NCI-H510A (cell line): ENCODE data around the gene GALNT9.

Experiments used
- DNase-seq: peaks from one replicate; lab custom pipeline; 2025; lab: John Stamatoyannopoulos, UW

Gene GALNT9

DNA sequence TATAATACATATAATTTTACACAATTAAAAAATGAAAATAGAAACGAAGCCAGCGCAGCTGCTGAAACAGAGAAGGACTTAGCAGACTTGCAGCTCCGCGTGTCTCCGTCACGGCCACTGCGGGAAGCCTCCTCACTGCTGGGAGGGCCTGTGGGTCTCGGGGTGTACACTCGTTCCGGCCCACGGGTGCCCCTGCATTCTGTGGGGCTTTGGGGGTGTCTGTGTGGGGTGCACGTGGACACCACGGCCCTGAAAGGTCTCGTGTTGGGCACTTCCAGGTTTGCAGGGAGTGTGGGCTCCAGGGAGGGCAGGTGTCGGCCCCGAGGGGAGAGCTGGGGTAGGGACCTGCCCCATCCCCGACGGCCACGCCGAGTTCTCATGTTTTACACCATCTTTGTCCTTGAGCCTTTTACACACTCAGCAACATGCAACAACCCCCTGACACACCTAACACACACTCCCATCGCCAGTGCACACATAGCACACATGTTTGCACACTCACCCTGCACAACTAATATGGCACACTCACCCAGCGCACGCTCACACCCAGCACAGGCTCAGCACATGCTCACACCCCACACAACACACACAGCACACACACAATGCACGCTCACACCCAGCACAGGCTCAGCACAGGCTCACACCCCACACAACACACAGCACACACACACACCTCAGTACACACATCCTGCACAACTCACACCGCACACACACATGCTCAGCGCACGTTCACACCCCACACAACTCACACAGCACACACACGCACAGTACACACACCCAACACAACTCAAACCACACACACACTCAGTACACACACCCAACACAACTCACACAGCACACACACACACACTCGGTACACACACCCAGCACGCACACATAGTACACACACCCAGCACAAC lies 148.5 kb downstream of the GALNT9 start:
- no peak for DNase-seq

DNA sequence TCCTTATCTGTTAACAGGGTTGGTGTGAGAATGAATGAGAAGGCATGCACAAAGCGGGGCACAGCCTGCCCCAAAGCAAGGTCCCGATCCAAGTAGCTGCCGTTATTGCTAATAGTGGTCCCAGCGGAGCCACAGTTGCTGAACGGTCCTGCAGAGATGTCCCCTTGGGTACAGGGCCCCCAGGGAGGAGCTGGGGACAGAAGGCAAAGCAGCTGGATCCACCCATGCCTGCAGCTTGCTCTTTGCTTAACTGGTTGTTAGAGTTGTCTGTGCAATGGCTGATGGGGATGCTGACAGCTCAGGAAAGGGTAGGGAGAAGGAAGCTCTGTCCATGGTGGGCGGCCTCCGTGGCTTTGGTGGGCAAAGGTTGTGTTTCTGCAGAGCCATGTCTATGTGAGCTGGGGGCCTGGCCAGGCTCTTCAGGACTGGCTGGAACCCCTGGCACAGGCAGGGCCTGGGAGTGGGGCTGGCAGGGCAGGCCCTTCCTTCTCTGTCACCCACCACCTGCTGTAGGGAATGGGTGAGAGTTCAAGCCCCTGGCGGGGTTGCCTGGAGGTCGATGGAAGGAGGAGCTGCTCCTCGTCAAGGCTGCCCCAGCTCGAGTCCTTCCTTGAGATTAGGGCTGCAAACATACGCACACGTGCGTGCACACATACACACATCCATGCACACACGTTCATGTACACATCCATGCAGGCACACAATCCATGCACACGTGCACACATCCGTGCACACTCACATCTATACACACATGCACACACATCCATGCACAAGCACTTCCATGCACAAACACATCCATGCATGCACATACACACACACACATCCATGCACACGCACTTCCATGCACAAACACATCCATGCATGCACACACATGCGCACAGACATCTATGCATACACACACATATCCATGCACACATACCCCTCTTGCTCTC lies 149.7 kb downstream of the GALNT9 start:
- no peak for DNase-seq

DNA sequence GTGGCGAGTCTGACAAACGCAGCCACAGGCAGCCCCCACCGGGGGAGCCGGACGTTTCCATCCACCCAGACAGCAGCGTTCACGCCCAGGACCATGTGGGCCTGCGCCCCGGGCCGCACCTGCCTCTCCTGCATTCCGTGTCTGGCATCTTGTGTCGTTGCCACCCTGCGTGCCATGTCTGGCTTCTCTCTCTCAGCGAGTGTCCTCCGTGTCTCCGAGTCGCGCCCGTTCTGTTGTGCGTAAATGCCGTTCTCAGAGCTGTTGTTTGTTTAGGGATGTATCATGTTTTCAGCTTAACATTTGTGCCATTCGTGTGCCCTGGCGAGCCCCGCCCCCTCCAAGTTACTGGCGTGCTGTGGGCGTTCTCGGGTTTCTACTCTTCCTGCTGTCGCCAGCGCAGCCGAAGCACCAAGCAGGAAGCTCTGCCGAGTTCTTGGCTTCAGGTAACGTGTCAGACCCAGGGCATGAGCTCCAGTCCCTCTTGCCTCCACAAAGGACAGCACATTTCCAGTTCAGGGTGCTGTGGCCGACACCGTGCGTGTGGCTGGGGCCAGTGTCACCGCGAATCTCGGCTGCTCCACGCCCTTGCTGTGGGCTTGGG lies 150.5 kb downstream of the GALNT9 start:
- DNase-seq: peak; percentile 34

- DNase-seq: no peak
Observed at GRCh38 chr12:132178316-132178715, 151.1 kb downstream of the GALNT9 start.

GRCh38 chr12:132176920-132177551 lies 152.4 kb downstream of the GALNT9 start:
- no peak for DNase-seq

DNA sequence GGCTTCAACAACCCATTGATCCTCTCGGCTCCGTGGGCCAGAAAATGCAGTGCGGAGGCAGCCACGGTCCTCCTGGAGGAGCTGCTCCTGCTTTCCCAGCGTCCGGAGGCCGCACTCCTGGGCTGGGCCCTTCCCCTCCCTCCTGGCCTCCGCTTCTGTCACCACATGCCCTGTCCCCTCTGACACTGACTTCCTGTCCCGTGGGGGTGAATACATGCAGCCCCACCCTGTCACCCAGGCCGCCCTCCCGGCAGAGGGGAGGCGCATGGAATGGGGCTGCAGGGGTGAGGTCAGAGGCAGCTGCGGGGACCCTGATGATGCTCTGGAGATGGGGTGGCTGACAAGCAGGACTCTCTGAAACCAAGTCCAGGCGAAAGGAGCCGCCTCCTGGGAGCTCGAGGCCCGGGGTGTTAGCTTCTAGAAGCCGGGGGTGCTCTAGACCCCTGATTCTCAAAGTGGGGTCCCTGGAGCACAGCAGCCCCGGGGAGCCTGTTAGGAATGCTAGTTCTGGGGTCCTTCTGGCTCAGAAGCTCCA lies 152.9 kb downstream of the GALNT9 start:
- DNase-seq: no peak

- no peak for DNase-seq
Observed at GRCh38 chr12:132175496-132176384, 153.6 kb downstream of the GALNT9 start.

GRCh38 chr12:132174839-132175490 lies 154.4 kb downstream of the GALNT9 start:
- no peak for DNase-seq

DNA sequence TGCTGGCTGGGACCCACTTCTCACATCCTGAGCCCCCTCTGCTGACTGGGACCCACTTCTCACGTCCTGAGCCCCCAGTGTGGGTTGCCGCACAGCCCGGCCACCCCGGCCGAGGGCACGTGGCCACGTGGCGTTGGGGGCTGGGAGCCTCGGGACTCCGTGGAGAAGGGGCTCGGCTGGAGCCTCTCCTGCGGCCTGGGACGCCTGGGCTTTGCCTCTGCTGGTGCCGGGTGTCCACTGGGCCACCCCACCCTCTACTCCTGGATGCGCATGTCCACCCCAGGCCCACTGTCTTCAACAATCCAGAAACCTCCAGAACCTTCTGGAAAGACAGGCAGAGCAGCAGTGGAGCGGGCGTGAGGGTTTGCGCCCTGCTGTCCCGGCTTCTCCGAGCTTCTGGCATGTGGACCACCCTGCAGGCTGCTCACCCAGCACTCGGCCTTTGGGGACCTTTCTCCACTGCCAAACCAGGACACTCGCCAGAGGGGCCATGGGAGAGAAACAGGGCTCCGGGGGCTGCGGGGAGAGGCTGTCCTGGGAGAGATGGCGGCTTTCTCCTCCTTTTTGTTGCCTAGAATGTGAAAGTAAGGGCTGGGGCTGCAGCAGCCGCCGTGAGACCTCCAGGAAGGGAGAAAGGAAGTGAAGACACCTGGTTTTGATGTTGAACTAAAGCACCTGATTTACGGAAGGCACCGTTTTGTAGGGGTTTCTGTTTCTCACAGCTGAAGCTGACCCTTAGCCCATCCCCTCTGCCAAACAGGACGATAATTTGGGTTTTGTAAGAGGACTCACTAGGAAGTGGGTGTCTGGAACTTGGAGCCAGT lies 155.2 kb downstream of the GALNT9 start:
- no peak for DNase-seq

GRCh38 chr12:132173135-132174014 lies 156.0 kb downstream of the GALNT9 start:
- no peak for DNase-seq

- DNase-seq: no peak
Observed at GRCh38 chr12:132172619-132173018, 156.8 kb downstream of the GALNT9 start.

DNA sequence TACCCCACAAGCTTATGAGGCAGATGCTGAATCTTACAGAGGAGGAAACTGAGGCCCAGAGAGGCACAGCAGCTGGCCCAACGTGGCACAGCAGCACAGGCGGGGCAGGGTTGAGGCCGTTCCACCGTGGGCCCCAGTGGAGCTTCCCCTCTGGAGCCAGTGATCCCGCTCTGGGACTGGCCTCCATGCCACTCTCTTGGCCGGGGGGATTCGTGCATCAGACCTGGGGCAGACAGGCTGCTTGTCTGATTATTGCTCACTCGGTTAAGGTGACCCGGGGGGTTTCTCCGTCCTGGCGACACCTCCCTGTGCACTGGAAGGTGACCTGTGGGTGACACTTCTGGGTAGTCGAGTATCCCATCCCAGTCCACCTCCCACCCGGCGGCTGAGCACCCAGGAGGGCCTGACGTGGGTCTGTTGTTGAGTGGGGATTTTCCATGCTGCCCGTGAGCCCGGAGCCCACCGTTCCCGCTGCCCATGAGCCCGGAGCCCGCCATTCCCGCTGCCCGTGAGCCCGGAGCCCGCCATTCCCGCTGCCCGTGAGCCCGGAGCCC lies 157.3 kb downstream of the GALNT9 start:
- DNase-seq: no peak

GRCh38 chr12:132171293-132171967 lies 158.0 kb downstream of the GALNT9 start:
- DNase-seq: no peak

DNA sequence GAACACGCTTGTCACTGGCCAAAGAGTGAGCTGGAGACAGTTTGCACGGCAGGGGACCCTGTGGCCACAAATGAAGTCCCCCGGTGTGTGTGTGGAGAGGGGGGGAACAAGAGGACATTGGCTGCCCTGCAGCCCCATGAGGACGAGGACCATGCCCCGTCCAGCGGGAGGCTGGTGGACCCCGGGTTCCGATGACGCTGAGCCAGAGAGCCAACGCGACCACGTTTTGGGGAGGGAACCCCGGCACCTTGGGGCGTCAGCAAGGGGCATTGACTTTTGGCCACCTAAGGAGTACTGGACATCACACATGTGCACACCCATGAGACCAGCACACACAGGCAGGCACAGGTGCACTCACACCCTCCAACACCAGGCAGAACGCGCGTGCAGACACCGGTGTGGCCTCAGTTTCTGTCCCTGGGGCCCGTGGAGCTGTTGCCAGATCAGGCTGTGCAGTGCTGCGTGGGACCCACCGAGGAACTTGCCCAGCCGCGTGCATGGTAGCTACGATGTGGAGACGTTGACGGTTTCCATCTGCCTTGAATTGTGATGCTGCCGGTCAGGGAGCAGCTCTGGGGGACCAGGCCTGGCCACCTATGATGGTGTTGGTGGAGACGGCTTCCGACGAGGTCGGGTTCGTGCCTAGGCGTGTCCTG lies 158.6 kb downstream of the GALNT9 start:
- DNase-seq: no peak

- DNase-seq: no peak
Observed at GRCh38 chr12:132170094-132170636, 159.2 kb downstream of the GALNT9 start.

DNA sequence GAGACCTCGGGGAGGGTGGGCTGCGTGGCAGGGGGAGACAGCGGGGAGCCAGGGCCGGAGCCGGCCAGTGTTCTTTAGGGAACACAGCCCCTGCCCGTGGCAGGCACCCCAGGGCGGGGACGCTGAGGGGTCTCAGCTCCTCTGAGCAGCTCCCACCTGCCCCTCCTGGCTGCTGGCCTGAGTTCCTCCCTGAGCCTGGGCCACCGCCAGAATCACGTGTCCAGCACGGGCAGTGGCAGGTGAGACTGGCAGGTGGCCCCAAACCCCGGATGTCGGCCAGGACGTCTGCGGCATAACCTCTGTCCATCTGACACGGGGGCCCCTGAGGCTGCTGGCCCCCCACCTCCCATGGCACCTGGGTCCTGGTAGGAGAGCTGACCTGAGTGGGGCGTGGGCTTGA lies 160.0 kb downstream of the GALNT9 start:
- DNase-seq: no peak
